Stimulated activated CD8-positive, alpha-beta memory T cell treated with anti-CD3 and anti-CD28 coated beads, Interleukin-15, amount 100 ng/mL, for 1 hour (primary cell): ENCODE measurements around the gene PPP1R3E.
"Not testable (repeated sequence)": the region's sequence is repeated elsewhere in the genome, so short reads cannot be mapped to it uniquely, and the experiment has no call there.

Experiments
- DNase-seq: peaks from one replicate; pipeline ENCODE4 v3.0.0-alpha.2; 2020; ENCODE audit warnings: low read depth

Gene PPP1R3E, protein sequence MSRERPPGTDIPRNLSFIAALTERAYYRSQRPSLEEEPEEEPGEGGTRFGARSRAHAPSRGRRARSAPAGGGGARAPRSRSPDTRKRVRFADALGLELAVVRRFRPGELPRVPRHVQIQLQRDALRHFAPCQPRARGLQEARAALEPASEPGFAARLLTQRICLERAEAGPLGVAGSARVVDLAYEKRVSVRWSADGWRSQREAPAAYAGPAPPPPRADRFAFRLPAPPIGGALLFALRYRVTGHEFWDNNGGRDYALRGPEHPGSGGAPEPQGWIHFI

DNA sequence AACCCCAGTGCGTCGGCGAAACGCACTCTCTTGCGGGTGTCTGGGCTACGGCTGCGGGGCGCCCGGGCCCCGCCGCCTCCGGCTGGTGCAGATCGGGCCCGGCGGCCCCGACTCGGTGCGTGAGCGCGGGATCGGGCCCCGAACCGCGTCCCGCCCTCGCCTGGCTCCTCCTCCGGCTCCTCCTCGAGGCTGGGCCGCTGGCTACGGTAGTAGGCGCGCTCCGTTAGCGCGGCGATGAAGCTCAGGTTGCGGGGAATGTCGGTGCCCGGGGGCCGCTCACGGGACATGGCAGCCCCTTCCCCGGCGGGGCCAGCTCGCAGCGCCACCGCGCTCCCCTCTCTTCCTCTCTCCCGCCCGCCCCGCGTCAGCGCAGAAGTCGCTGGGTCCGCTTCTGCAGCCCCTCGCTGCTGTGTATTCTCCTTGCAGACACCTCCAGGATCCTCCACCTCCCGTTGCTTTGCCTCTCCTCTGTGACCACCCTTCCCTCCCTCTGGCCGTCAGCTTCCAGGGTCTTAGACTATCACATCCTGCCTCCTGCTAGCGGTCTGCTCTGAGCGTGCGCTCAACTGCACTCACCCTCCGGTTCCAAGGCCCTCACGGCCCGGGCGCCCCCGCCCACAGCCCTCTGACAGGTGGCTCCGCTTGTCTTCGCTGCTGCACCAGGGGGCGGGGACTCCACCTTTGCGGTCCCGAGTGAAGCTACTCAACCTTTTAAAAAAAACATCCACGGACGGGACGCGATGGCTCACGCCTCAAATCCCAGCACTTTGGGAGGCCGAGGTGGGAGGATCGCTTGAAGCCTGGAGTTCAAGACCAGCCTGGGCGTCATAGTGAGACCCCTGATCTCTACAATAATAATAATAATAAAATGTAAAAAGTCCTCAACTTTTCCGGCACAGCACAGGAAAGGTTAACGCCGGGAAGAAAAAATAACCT is at the start of gene PPP1R3E:
TSS of gene PPP1R3E (minus strand) at position 570 of the 936 bp plus-strand sequence. CDS start at position 287, 283 bp downstream.
- peak; percentile 72 for DNase-seq

DNA sequence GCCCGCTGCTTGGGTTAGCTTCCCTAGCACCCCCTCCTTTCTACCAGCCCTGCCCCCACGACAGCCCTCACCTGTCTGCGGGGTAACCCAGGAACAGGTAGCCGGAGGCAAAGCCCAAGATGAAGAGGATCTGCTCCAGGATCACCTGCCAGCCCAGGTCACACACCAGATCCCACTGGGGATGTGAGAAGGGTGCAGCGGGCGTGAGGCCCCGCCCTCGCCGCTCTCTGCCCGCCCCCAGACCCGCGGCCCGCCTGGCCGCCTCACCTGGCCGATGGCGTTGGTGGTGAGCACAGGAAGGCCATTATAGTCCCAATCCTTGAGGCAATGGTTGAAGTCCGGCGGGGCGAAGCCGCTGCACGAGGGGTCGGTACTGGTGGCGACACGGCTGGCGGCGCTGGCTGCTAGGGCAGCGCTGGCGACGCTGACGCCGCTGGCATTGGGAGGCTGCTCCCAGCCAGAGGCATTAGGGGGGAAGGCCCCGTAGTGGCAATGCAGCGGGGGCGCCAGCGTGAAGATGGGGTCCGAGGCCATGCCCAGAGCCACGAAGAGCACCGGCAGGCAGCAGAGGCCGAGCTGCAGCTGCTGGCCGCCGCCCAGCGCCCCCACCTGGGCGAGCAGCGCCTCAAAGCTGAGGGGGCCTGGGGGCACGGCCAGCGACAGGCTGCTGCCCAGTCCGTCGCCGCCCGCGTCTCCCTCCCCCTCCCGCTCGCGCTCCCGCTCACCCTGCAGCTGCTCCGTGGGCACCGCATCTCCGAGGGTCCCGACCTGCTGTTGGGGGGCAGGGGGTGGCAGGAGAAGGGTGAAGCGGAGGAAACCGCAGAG is 49.2 kb upstream of the PPP1R3E start:
- DNase-seq, result no peak

DNA sequence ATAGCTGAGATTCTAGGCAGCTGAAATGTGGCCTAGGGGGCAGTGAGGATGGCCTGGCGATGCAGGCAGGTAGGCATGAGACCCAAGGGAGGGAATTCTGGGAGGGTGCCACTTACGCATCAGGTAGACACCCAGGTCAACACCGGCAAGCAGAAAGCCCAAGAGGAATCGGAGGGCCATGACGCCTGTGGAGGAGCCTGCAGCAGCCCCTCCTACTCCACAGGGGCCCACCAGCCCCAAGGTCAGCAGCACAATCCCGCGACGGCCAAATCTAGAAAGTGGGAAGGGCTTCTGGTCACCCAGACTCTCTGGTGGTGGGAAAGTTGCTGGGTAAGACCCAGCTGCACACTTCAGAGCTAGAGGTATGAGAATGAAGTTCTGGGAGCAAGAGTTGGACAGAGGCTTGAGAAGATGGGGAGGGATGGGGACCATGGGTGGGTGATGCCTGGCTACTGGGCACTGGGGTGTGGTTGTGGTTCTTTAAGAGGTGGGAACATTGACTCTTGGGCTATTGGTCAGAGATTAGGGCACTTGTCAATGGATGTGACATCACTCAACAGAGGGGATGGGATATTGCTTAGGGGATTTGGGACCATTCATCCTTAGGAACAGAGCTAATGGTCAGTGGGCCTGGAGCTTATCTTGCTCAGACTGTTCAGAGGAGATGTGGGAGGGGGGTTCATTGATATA is 46.6 kb upstream of the PPP1R3E start:
- DNase-seq, result no peak

DNA sequence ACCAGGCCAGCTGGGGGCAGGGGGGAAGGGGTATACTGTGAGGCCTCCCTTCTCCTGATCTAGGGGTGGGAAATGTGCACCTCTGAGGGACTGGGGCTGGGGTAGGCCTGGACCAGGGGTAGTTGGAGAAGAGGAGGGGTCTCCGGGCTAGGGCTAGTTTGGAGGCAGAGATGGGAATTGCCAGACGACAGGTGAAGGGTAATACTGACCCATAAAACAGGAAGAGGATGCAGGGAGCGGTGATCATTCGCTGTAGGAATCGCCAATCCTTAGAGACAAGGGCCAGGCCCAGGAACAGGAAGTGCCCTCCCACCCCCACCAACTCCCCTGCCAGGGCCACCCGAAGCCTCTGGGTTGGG is 45.6 kb upstream of the PPP1R3E start:
- DNase-seq, result no peak

DNA sequence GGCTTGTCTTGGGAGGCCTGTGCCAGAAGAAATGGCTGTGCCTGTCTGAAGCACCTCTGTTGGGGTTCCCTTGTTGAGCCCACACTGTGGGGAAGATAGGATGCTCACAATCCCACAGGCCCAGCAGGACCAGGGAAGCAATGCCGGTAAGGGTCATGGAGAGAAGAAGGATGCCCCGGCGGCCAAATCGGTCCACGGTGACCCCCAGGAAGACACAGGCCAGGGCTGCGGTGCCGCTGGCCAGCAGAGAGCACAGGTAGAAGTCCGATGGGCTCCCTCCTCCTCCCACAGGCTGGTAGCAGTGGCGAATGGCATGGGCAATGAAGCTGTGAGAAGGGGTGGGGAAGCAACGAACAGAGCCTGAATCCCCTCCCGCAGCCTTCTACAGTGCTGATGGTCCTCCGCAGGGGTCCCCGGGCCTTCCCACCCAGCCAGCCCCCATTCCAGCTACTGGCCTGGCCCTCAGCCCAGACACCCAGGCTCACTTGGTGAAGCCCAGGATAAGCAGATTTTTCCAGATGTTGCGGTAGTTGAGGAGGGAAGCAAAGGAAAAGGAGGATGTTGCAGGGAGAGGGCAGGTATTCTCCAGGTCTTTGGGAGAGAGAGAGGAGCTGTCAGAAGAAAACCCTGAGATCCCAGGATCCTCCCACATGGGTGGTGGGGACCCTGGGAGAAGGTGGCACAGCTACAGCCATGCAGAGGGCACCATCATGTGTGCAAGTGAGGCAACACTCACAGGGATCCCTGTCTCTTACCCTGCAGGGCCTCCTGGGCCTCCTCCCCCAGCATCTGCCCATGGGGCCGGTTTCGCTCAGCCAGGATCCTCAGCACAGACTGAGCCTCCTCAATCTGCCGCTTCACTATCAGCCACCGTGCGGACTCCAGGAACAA is 45.0 kb upstream of the PPP1R3E start:
- DNase-seq, result no peak

DNA sequence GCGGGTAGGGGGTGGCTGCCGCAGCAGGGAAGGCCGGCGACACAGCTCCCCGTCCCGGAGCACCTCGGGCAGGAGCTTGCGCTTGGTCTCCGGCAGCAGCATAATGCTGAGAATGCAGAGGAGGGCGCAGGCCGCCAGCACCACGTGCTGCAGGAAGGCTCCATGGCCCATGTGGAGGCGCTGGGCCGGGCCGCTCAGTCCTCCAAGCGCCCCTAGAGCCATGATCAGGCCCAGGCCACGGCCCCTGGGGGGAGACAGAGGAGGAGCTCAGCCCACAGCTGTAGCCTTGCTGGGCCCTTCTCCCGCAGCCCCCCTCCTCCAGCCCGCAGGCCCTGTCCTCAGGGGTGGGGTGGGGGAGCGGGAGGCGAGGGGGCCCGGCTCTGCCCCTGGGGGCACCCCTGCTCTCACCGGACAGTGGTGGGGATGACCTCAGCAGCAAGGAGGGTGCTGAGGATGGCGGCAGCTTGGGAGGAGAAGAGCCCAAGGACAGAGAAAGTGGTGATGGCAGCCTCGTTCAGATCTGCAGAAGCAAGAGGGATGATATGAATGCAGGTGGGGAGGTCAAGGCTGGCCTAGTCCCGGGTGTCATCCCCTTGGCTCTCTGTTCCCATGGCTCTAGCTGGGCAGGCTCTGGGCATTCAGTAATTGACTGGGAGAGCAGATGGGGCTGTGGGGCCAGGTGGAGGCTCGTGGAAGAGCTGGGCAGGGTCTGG is 44.2 kb upstream of the PPP1R3E start:
- DNase-seq, result no peak

DNA sequence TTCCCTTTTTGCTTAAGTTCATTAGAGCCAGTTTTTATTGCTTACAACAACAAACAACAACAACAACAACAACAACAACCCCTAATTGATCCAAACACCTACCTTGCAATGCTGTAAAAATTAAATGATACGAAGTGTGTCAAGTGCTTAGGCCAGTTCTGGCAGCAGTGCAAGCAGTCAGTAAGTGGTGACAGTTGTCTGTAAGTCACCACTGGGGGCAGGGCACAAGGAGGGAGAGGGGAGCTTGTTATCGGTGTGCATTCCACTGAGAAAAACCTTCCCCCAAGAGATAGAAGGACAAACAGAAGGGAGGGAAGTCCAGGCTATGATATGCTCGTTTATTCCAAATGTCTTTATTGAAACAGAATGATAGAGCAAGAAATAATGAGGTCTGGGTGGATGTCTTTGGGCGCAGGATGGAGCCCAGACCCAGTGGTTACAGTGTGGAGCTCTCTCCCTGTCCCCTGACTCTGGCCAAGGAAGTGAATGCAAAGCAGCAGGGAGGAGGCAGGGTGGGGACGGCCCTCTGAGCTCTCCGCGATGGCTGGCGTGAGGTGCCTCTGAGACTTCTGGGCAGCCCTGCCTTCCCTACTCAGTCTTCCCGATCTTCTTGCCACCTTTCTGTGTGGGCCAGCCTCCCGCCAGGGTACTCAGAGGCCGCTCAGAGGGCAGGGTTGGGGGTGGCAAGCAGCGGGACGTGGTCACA is 43.5 kb upstream of the PPP1R3E start:
- no peak for DNase-seq

DNA sequence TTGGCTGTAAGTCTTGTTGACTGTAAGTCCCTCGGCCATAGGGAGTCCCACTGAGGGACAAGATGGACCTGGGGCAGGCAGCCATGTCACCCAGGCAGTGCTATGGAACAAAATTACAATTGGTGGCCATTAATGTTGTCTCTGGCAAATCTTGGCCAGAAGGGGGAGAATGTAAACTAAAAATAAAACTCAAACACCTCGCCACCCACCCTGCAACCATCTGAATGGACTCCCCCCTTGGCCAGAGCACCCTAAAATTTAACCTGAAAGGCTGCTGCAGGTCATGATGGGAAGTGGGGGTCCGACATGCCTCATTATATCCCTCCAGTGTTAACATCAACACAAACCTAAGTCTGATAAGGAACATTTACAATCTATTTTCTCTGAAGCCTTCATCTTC is 41.8 kb upstream of the PPP1R3E start:
- no peak for DNase-seq

DNA sequence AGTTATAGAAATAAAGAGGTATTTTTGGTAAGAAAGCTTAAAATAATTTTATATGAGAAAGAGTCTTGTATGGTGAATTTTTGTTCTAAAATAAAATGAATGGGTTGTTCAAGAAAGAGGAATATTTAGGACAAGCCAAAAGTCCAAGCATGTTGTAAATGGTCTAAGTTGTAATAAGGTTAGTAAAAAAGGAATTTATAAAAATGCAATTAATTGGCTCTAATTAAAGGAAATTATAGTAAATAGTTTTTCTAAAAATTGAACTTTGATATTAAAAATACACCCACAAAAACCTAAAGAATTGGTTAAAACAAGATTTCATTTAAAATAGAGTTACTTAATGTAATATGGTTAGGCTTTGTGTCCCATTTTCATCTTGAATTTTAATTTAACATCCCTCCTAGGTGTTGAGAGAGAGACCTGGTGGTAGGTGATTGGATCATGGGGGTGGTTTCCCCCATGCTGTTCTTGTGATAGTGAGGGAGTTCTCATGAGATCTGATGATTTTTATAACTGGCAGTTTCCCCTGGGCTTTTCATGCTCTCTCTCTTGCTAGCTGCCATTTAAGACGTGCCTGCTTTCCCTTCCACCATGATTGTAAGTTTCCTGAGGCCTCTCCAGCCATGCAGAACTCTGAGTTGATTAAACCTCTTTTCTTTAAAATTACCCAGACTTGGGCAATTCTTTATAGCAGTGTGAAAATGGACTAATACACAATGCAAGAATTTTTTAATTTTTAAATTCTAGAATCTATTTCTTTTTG is 37.0 kb upstream of the PPP1R3E start:
- no peak for DNase-seq

DNA sequence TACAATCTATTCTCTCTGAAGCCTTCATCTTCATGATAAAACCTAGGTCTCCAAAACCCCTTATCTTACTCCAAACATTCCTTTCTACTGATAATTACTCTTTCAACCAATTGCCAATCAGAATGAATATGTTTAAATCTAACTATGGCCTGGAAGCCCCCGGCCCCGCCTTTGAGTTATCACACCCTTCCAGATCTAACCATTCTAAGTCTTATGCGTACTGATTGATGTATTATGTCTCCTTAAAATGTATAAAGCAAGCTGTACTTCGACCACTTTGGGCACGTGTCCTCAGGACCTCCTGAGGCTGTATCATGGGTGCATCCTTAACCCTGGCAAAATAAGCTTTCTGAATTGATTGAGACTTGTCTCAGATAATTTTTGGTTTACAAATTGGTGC is 33.0 kb upstream of the PPP1R3E start:
- DNase-seq, result no peak

DNA sequence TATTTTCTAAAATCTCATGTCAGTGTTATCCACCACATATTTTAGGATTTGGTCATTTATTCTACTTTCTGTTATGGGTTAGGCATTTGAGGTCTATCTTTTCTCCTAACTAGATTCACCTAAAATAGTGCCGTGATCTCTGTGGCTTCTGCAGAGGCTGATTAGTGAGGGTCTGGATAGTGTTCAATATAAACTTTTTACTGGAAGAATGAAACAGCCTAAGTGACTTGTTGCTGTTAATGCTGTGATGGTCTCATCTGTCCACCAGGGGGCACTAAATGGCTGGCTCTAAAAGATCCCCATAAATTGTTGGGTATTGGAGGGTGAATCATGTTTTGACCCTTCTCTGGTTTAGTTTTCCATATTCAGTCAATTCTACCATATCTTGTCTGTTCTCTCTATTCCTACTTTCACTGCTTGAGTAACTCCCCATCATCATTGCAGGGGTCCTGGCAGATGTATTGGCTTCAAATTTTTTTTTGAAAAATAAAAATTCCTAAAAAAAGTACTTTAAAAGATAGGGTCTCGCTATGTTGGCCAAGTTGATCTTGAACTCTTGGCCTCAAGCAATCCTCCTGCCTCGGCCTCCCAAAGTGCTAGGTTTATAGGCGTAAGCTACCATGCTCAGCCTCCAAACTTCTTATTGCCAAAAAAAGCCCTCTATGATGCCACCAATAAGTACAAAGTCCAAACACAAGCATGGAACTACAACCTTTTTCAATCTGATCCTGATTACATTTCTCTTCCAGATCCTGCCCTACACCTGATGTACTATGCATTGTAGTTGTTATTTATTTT is 25.5 kb upstream of the PPP1R3E start:
- peak; percentile 42 for DNase-seq

DNA sequence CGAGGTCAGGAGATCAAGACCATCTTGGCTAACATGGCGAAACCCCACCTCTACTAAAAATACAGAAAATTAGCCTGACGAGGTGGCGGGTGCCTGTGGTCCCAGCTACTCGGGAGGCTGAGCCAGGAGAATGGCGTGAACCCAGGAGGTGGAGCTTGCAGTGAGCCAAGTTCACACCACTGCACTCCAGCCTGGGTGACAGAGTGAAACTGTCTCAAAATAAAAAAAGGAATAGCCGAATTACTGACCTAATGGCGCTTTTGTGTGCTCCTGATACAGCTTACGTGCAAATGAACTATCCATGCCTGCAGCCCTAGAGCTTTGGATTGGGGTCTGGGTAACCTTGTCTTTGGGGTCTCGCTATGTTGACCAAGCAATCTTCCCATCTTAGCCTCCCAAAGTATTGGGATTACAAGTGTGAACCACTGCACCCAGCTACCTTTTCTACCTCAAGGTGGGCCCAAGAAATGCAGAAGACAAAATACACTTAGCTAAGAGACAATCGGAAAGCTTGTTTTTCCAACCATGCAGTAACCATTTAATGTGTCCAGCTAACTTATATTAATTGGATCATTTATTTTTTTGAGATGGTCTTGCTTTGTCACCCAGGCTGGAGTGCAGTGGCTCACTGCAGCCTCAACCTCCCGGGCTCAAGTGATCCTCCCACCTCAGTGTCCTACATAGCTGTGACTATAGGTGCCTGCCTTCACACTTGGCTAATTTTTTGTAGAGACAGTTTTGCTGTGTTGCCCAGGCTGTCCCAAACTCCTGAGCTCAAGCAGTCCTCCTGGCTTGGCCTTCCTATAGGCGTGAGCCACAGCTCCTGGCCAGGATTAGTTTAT is 24.1 kb upstream of the PPP1R3E start:
- no peak for DNase-seq

DNA sequence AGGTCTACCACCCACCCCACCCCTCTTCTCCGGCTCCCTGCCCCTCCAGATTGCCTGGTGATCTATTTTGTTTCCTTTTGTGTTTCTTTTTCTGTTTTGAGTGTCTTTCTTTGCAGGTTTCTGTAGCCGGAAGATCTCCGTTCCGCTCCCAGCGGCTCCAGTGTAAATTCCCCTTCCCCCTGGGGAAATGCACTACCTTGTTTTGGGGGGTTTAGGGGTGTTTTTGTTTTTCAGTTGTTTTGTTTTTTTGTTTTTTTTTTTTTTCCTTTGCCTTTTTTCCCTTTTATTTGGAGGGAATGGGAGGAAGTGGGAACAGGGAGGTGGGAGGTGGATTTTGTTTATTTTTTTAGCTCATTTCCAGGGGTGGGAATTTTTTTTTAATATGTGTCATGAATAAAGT is 23.1 kb upstream of the PPP1R3E start:
- DNase-seq, result not testable (repeated sequence)

DNA sequence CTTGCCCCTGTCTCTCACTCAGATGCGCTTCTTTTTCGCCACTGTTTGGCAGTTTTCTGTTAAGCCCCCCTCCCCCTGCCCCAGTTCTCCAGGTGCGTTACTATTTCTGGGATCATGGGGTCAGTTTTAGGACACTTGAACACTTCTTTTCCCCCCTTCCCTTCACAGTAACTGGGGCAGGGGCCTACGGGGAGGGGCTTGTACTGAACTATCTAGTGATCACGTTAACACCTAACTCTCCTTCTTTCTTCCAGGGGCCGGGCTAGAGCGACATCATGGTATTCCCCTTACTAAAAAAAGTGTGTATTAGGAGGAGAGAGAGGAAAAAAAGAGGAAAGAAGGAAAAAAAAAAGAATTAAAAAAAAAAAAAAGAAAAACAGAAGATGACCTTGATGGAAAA is 22.3 kb upstream of the PPP1R3E start:
- DNase-seq, result no peak

DNA sequence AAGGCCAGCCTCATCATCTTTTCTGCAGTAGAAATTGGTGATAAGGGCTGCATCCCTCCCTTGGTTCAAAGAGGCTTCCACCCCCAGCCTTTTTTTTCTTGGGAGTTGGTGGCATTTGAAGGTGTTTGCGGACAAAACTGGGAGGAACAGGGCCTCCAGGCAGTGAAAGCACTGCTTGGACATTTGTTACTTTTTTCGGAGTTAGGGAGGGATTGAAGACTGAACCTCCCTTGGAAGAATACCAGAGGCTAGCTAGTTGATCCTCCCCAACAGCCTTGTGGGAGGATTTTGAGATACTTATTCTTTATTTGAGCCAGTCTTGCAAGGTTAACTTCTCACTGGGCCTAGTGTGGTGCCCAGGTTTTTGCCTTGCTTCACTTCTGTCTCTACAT is 21.8 kb upstream of the PPP1R3E start:
- DNase-seq, result no peak

DNA sequence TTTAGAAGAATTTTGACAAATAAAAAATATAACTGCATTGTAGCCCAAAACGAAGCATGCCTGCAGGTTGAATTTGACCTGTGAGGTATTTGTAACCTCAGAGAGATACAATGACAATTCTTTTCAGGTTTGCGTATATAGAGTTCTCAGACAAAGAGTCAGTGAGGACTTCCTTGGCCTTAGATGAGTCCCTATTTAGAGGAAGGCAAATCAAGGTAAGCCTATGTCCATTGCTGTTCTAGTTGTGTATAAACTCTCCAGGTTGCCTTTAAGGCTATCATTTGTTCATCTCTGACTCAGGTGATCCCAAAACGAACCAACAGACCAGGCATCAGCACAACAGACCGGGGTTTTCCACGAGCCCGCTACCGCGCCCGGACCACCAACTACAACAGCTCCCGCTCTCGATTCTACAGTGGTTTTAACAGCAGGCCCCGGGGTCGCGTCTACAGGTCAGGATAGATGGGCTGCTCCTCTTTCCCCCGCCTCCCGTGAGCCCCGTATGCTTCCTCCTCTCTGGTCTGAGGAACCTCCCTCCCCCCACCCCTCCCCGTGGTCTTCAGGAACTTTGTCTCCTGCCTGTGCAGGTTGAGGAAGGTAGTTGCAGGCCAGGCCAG is 21.3 kb upstream of the PPP1R3E start:
- no peak for DNase-seq
